HG02610 (cell line): ENCODE results near the gene UBA52.

Source experiments
- ATAC-seq: cut with Tn5 transposase; IDR thresholded peaks from one replicate; pipeline ENCODE4 v1.9.1; 2021; ENCODE audit warnings: mild to moderate bottlenecking, moderate library complexity; ENCODE audit not compliant: unreplicated experiment

UBA52 gene

GRCh38 chr19:18607226-18608101, 35.8 kb downstream of the UBA52 start:
- no peak for ATAC-seq

DNA sequence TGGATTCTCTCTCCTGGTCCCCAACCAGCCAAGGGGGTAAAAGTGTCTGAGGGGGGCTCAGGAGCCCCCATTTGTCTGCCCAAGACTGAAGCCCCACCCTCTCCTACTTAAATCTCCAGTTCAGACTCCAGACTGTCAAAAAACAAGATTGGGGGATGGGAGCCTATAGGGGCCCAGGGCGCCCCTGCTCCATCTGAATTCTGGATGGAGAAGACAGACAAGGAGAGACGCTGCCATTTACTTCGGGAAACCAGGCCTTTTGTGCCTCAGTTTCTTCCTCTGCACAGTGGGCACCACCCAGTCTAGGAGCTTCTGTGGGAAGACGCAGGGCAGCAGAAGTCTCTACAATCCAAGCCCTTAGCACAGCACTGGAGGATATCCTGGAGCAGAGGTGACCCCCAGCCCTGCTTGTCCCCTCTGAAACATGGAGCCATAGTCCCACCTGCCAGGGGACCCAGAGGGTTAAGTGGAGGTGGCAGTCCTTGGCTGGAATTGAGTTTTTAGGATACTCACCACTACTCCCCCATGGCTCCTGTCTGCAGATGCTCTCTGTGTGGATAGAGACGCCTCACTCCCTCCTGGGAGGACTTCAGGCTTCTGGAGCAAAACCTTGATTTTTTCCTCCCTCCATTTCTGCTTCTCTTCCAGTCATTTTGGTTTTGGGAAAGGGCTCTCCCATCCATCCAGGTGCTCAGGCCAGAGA, 36.6 kb downstream of the UBA52 start:
- ATAC-seq: no peak

DNA sequence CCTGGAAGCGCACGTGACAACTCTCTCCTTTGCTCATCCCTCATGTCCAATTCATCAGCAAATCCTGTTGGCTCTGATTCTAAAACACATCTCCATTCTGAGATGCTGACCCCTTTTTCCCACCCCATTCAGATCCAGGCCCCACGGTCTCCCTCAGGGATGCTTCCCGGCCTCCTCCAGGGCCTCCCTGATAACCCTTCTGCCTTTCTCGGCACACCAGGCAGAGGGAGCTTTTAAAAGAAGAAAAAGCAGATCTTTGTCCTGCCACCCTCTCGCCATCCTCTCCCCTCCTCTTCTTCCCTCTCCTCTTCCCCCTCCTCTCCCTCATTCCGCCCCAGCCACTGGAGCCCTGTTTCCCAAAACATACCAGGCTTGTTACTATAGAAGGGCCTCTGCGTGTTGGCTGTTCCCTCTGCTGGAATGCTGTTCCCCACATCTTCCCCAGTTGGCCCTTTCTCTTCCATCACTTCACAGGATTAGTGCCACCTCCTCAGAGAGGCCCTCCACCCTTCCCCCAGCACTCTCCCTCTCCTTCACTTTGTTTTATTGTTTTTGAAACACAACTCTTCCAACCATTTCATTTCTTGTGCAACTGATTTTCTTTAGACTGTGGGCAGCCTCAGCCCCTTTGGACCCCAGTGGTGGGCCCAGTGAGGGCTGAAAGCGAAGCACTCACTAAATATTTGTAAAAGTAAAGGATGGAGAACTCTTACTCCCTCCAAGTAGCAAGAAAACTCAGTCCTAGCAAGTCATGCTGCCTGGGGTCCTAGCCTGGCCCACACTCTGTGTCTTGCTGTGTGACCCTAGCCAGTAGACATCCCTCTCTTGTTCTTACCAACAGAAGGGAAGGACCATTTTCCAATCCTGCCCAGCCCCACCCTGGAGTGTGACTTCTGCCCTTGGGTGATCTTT, 37.4 kb downstream of the UBA52 start:
- ATAC-seq: no peak

- ATAC-seq: no peak
Measured at GRCh38 chr19:18609717-18610051, 38.0 kb downstream of the UBA52 start.

GRCh38 chr19:18610245-18610555, 38.5 kb downstream of the UBA52 start:
- no peak for ATAC-seq

GRCh38 chr19:18610556-18611326, 39.1 kb downstream of the UBA52 start:
- no peak for ATAC-seq

DNA sequence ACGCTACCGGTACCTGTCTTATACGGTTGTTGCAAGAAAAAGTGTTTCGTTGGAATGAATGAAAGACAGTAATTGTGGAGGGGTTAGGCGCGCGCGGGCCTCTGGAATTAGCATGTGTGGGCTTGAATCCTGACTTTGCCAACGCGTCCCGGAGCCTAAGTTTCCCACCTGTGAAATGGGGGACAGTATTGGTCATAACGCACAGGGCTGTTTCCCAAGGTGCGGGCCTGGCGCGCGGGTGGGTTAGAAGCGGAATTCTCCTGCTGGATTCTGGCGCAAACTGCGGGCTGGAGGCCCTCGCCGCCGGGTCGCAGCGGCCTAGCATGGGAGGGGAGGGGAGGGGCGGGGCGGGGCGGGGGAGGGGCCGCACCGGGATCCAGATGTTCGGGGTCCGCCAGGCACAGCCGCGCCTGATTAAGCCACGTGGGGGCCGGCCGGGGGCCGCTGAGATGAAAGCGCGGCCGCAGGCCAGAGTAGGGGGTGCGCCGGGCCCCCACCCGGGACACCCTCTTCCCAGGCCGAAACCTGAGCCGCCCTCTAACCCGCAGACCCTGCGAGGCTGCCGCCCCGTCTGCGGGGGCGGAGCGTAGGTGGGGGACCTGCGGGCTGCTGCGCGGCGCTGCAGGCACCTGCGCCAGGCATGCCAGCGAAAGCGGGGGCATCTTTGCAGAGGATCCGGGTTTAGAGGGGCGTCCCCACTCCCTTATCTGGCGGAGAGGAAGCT, 39.8 kb downstream of the UBA52 start:
- ATAC-seq: no peak

- no peak for ATAC-seq
Measured at GRCh38 chr19:18612051-18612771, 40.6 kb downstream of the UBA52 start.

- no peak for ATAC-seq
Measured at GRCh38 chr19:18612772-18613588, 41.3 kb downstream of the UBA52 start, which contains the start of gene TMEM59L. Gene TMEM59L (plus strand): TSS chr19:18612870. CDS start chr19:18612959, 89 bp downstream.

DNA sequence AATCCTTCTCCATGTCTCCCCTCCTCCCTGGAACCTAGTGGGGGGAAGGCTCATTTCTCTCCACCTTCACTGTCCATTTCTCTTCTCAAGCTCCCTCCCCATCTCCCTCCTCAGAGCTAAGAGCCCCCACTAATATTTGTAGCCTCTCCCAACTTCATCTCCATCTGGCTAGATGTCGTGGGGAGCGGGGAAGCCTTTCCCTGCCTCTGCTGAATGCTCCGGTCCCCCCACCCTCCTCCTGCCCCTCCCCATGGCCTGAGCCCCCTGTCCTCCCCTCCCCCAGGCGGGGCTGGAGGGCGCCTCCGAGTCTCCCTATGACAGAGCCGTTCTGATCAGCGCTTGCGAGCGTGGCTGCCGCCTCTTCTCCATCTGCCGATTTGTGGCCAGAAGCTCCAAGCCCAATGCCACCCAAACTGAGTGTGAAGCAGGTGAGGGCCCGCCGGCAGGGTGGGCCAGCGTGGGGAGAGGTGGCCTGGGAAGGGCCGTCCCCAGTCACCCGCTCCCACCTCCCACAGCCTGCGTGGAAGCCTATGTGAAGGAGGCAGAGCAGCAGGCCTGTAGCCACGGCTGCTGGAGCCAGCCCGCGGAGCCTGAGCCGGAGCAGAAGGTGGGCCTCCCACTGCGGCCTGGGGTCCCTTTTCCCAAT, 42.1 kb downstream of the UBA52 start:
- no peak for ATAC-seq

- ATAC-seq: no peak
Measured at GRCh38 chr19:18616023-18616422, 44.4 kb downstream of the UBA52 start.

DNA sequence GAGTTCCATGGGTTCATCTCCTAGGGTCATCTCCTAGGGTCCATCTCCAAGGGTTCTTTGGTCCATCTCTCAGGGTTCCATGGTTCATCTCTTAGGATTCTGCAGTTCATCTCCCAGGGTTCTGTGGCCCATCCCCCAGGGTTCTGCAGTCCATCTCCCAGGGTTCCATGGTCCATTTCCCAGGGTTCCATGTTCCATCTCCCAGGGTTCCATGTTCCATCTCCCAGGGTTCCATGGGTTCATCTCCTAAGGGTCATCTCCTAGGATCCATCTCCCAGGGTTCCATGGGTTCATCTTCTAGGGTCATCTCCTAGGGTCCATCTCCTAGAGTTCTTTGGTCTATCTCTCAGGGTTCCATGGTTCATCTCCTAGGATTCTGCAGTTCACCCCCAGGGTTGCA, 45.9 kb downstream of the UBA52 start:
- ATAC-seq: no peak

DNA sequence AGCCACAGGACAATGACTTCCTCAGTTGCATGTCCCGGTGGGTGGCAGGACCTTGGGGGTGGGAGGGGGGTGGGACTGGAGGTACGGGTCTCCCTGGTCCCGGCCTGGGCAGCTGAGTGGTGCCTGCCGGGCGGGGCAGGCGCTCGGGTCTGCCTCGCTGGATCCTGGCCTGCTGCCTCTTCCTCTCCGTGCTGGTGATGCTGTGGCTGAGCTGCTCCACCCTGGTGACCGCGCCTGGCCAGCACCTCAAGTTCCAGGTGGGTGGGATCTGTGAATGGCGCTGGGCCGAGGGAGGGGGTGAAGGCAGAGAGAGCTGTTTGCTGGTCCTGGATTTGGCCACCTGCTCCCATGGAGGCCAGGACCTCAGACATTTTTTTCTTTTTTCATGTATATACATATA, 46.6 kb downstream of the UBA52 start:
- no peak for ATAC-seq

GRCh38 chr19:18620311-18620710, 48.7 kb downstream of the UBA52 start:
- no peak for ATAC-seq

DNA sequence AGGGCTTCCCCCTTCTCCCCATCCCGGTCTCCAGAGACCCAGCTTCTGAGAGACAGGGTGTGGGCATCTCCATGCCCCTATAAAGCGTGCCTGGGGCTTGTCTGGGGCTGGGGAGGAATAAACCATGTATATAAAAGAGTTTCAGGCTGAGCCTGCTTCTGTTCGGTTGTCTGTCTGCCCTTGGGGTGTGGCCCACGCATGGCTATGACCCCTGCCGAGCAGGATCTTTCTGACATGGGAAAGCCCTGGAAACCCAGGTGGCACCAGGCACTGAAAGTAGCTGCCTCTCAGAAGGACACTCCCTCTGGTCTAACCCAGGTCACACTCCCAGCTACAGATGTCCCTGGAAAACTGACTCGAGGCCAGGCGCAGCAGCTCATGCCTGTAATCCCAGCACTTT, 49.2 kb downstream of the UBA52 start:
- ATAC-seq: no peak

- no peak for ATAC-seq
Measured at GRCh38 chr19:18626906-18627305, 55.2 kb downstream of the UBA52 start.
